ENCODE measurements around the gene MTUS2.

Gene MTUS2

GRCh38 chr13:29513981-29514719 is 694.0 kb downstream of the MTUS2 start:
- no peak overlapping the region for H3K4me3 ChIP-seq (ENCODE audit: low read length)
- no peak overlapping the region for H2AFZ ChIP-seq (ENCODE audit: low read length)
- no peak for DNase-seq
- TF ChIP-seq CTCF (IDR thresholded peaks at IDR 0.05; ENCODE audit: low read length) = no peak
- no peak for TF ChIP-seq EZH2 (optimal IDR thresholded peaks at IDR 0.05; ENCODE audit: low read depth, low read length)
- TF ChIP-seq EZH2phosphoT487 (IDR thresholded peaks at IDR 0.05; ENCODE audit: low read length) = no peak
- H3K9me2 ChIP-seq (replicated peaks; ENCODE audit: insufficient read depth, low read length) = no peaks in the 10 kb centered on the region
- H3K27ac ChIP-seq (ENCODE audit: low read length) = no peak overlapping the region
- H3K4me2 ChIP-seq (ENCODE audit: low read depth, low read length) = no peak overlapping the region
- H4K20me1 ChIP-seq (ENCODE audit: insufficient read depth, low read length) = no peaks in the 10 kb centered on the region
- H3K36me3 ChIP-seq (replicated peaks; ENCODE audit: insufficient read depth, low read length) = no peaks in the 10 kb centered on the region
- no peak overlapping the region for H3K9ac ChIP-seq (ENCODE audit: low read length)
- H3F3A ChIP-seq (ENCODE audit: insufficient read depth, low read length) = no peaks in the 10 kb centered on the region
- H3K79me2 ChIP-seq (ENCODE audit: low read length) = no peaks in the 10 kb centered on the region
- H3K27me3 ChIP-seq (replicated peaks; ENCODE audit: insufficient read depth, low read length) = no peaks in the 10 kb centered on the region
- no peaks in the 10 kb centered on the region for H3K9me3 ChIP-seq (replicated peaks; ENCODE audit: insufficient read depth, low read length)
- H3K4me1 ChIP-seq (ENCODE audit: low read length) = no peaks in the 10 kb centered on the region

GRCh38 chr13:29514720-29515310 is 694.7 kb downstream of the MTUS2 start:
- no peak overlapping the region for H3K9ac ChIP-seq (ENCODE audit: low read length)
- H3K4me2 ChIP-seq (ENCODE audit: low read depth, low read length) = no peak overlapping the region
- no peak overlapping the region for H3K27ac ChIP-seq (ENCODE audit: low read length)
- H3K36me3 ChIP-seq (replicated peaks; ENCODE audit: insufficient read depth, low read length) = no peaks in the 10 kb centered on the region
- TF ChIP-seq EZH2 (optimal IDR thresholded peaks at IDR 0.05; ENCODE audit: low read depth, low read length) = no peak
- no peaks in the 10 kb centered on the region for H3K79me2 ChIP-seq (ENCODE audit: low read length)
- no peaks in the 10 kb centered on the region for H4K20me1 ChIP-seq (ENCODE audit: insufficient read depth, low read length)
- no peaks in the 10 kb centered on the region for H3K27me3 ChIP-seq (replicated peaks; ENCODE audit: insufficient read depth, low read length)
- H3K9me2 ChIP-seq (replicated peaks; ENCODE audit: insufficient read depth, low read length) = no peaks in the 10 kb centered on the region
- H2AFZ ChIP-seq (ENCODE audit: low read length) = no peak overlapping the region
- H3K9me3 ChIP-seq (replicated peaks; ENCODE audit: insufficient read depth, low read length) = no peaks in the 10 kb centered on the region
- no peak overlapping the region for H3K4me3 ChIP-seq (ENCODE audit: low read length)
- no peak for DNase-seq
- H3F3A ChIP-seq (ENCODE audit: insufficient read depth, low read length) = no peaks in the 10 kb centered on the region
- no peaks in the 10 kb centered on the region for H3K4me1 ChIP-seq (ENCODE audit: low read length)

GRCh38 chr13:29515372-29515771 is 695.2 kb downstream of the MTUS2 start:
- Histone ChIP-seq H2AFZ (ENCODE audit: low read length) (no peak overlapping the region), H3K36me3 (replicated peaks; ENCODE audit: insufficient read depth, low read length) (no peaks in the 10 kb centered on the region), H3K4me3 (ENCODE audit: low read length) (no peak overlapping the region), H3K4me2 (ENCODE audit: low read depth, low read length) (no peak overlapping the region), H3K27me3 (replicated peaks; ENCODE audit: insufficient read depth, low read length) (no peaks in the 10 kb centered on the region), H3K4me1 (ENCODE audit: low read length) (no peaks in the 10 kb centered on the region), H4K20me1 (ENCODE audit: insufficient read depth, low read length) (no peaks in the 10 kb centered on the region), H3K27ac (ENCODE audit: low read length) (no peak overlapping the region), H3K79me2 (ENCODE audit: low read length) (no peaks in the 10 kb centered on the region), H3F3A (ENCODE audit: insufficient read depth, low read length) (no peaks in the 10 kb centered on the region), H3K9ac (ENCODE audit: low read length) (no peak overlapping the region), H3K9me2 (replicated peaks; ENCODE audit: insufficient read depth, low read length) (no peaks in the 10 kb centered on the region), H3K9me3 (replicated peaks; ENCODE audit: insufficient read depth, low read length) (no peaks in the 10 kb centered on the region)
- DNase-seq = no peak
- TF ChIP-seq EZH2 (optimal IDR thresholded peaks at IDR 0.05; ENCODE audit: low read depth, low read length) (no peak), EZH2phosphoT487 (IDR thresholded peaks at IDR 0.05; ENCODE audit: low read length) (no peak), CTCF (IDR thresholded peaks at IDR 0.05; ENCODE audit: low read length) (no peak)

- Histone ChIP-seq H3K4me3 (ENCODE audit: low read length) (no peak overlapping the region), H3K4me2 (ENCODE audit: low read depth, low read length) (no peak overlapping the region), H3K9ac (ENCODE audit: low read length) (no peak overlapping the region), H2AFZ (ENCODE audit: low read length) (no peak overlapping the region), H3K27ac (ENCODE audit: low read length) (no peak overlapping the region), H3K9me2 (replicated peaks; ENCODE audit: insufficient read depth, low read length) (no peaks in the 10 kb centered on the region), H3K36me3 (replicated peaks; ENCODE audit: insufficient read depth, low read length) (no peaks in the 10 kb centered on the region), H3K4me1 (ENCODE audit: low read length) (no peaks in the 10 kb centered on the region), H4K20me1 (ENCODE audit: insufficient read depth, low read length) (no peaks in the 10 kb centered on the region), H3K79me2 (ENCODE audit: low read length) (no peaks in the 10 kb centered on the region), H3K9me3 (replicated peaks; ENCODE audit: insufficient read depth, low read length) (no peaks in the 10 kb centered on the region), H3F3A (ENCODE audit: insufficient read depth, low read length) (no peaks in the 10 kb centered on the region), H3K27me3 (replicated peaks; ENCODE audit: insufficient read depth, low read length) (no peaks in the 10 kb centered on the region)
- TF ChIP-seq EZH2phosphoT487 (IDR thresholded peaks at IDR 0.05; ENCODE audit: low read length) = no peak
- no peak for TF ChIP-seq CTCF (IDR thresholded peaks at IDR 0.05; ENCODE audit: low read length)
- no peak for TF ChIP-seq EZH2 (optimal IDR thresholded peaks at IDR 0.05; ENCODE audit: low read depth, low read length)
- DNase-seq = no peak
Observed at GRCh38 chr13:29516012-29516411, 695.9 kb downstream of the MTUS2 start.

Measured in MM.1S (cell line).